Ascending aorta (tissue), 2 donors: Measurements from ENCODE around the gene CDC14B. TPM values are rescaled to one million over a fixed set of nuclear protein-coding genes. Genes with fewer than 3 reads are reported as not detected.

Source experiments
- DNase-seq, 2 donors: peaks; one replicate each; pipeline ENCODE4 v3.0.0-alpha.2; 2019; ENCODE audit warnings: low spot score in 2 of 2
- H3K27ac ChIP-seq, 2 donors: fragments of 200-600 bp; sonication (generic); one replicate each; pipeline ENCODE4 v1.5.1; 2016 to 2017; ENCODE audit warnings: mild to moderate bottlenecking in 1 of 2
- H3K27me3 ChIP-seq: fragments of 200-600 bp; sonication (generic); one replicate; pipeline ENCODE4 v1.5.1; 2017
- H3K36me3 ChIP-seq, 2 donors: fragments of 200-600 bp; sonication (generic); one replicate each; pipeline ENCODE4 v1.5.1; 2016
- H3K4me1 ChIP-seq, 2 donors: fragments of 200-600 bp; sonication (generic); one replicate each; pipeline ENCODE4 v1.5.1; 2016 to 2017; ENCODE audit warnings: mild to moderate bottlenecking in 1 of 2
- H3K4me3 ChIP-seq, 2 donors: fragments of 200-600 bp; sonication (generic); one replicate each; pipeline ENCODE4 v1.5.1; 2016 to 2017; ENCODE audit warnings: mild to moderate bottlenecking in 1 of 2
- H3K9me3 ChIP-seq, 2 donors: fragments of 200-600 bp; sonication (generic); one replicate each; pipeline ENCODE4 v1.5.1; 2016
- CTCF ChIP-seq, 3 experiments: fragments of 200-600 bp in 2 of 3; fragments of 450-650 bp in 1 of 3; sonication (generic) in 2 of 3; IDR thresholded peaks; one replicate each; pipeline ENCODE4 v1.5.1; 2016 to 2019; ENCODE audit warnings: antibody characterized with exemption in 3 of 3, mild to moderate bottlenecking in 1 of 3, moderate library complexity in 1 of 3
- intact Hi-C: fragments of 100-400 bp; cut with DNase I; formaldehyde crosslinking; loops from one replicate; pipeline ENCODE4 v1.15.1; 2023
- total RNA-seq: library from RNA; depleted of rRNA; stranded (reverse); fragments of >200 nt; gene quantifications from one replicate; pipeline ENCODE4 v1.1.0, GENCODE V29; 2016

The CDC14B gene
- total RNA-seq, 1 donor from 2014 or later = 47.8 TPM

DNA sequence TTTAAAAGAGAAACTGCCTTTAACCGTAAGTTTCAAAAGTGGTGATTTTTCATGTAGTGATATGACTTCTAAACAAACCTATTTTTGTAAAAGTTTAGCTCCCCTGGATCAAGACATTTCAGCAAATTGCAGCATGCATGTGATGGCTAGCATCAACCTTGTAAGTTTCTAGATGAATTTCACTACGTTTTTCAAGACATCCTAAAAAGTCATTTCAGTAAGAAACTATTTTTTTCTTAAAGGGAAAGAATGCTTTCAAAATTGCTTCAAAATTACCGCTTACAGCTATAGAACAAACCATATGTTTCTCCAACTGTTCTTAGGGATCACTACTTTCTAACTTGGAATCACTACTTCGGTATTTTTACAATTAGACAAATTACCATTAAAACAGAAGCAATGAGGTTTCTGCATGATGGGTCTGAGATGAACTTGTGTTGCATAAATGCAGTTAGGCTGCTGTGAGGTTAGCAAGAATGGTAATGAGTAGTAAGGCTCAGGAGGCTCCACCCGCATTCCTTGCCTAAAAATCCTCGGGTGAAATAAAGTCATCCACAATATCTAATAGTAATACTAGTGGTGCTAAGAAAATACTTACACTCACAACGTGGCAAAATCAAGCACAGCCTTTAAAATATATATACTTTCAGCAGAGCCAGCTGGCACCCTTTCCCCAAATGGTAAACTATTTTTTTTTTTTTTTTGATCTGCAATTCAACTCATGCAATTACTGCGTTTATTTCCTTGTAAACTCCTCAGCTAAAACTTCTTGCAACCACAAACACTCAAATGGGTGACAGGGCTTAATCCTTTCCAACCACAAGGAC lies 53.8 kb downstream of the CDC14B start:
- Histone ChIP-seq H3K27me3 (no peaks in the 10 kb centered on the region), H3K4me1 (peaks cover 0 to 11% of the 10 kb centered on the region in 2 donors), H3K27ac (peak overlapping the region; percentile 86 to 96), H3K9me3 (no peaks in the 10 kb centered on the region), H3K4me3 (peak overlapping the region; percentile 70 to 88), H3K36me3 (peaks cover 6 to 8% of the 10 kb centered on the region in 2 donors)
- TF ChIP-seq CTCF (IDR thresholded peaks at IDR 0.05) = no peak
- DNase-seq = peak in 1 of 2 donors; percentile 69
- intact Hi-C loops = loop anchor here (2.0 kb wide), 4 partner anchors 41 to 147 kb away; partner anchors contain the start of genes CDC14B, PRXL2C and ZNF367

- Histone ChIP-seq H3K36me3 (peaks cover 6 to 8% of the 10 kb centered on the region in 2 donors), H3K4me1 (peaks cover 5 to 21% of the 10 kb centered on the region in 2 donors), H3K9me3 (no peaks in the 10 kb centered on the region), H3K27me3 (no peaks in the 10 kb centered on the region), H3K4me3 (peak overlapping the region in 1 of 2 donors; percentile 88), H3K27ac (peak overlapping the region; percentile 59 to 96)
- no peak for DNase-seq
- intact Hi-C loops = no loop called here
- no peak for TF ChIP-seq CTCF (IDR thresholded peaks at IDR 0.05)
These were observed 55.4 kb downstream of the CDC14B start for GRCh38 chr9:96564217-96564616.

DNA sequence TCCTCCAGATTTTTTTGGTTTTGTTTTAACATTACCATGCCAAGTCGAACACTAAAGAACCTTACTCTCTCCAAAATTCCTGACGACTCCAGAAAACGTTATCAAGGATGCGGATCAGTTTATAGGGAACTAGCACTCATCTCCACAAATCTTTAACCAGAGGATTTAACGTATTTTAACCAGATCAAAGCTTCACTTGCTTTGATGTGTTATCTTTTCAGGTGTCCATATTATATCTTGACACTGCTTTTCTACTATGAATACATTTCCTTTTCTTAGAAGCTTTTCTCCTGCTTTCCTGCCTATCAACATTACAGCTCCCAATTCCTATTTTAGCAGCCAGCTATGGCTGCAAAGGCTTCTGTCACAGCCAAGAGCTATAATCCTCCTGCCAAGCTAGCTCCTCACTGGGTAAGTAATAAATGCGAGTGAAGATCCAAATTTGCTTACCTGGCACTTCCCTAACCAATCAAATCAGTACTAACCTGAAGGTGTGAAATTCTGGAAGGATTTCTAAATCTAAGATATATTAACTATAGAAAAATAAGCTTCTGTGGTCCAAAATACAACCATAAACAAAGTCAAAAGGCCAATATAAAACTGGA lies 60.2 kb downstream of the CDC14B start:
- peaks cover 6 to 8% of the 10 kb centered on the region in 2 donors for H3K36me3 ChIP-seq
- peaks cover 5 to 41% of the 10 kb centered on the region in 2 donors for H3K4me1 ChIP-seq
- H3K27me3 ChIP-seq = no peaks in the 10 kb centered on the region
- no peak for TF ChIP-seq CTCF (IDR thresholded peaks at IDR 0.05)
- H3K9me3 ChIP-seq = no peaks in the 10 kb centered on the region
- peak overlapping the region in 1 of 2 donors; percentile 38 for H3K4me3 ChIP-seq
- no peak for DNase-seq
- intact Hi-C loops = loop anchor here (5.0 to 10.0 kb wide), 2 partner anchors 93 to 1055 kb away; no protein-coding TSS in a partner anchor
- peak overlapping the region; percentile 78 to 96 for H3K27ac ChIP-seq

GRCh38 chr9:96557921-96558320 lies 61.7 kb downstream of the CDC14B start:
- DNase-seq = no peak
- Histone ChIP-seq H3K36me3 (peaks cover 6 to 8% of the 10 kb centered on the region in 2 donors), H3K4me1 (peaks cover 10 to 51% of the 10 kb centered on the region in 2 donors), H3K9me3 (no peaks in the 10 kb centered on the region), H3K4me3 (no peak overlapping the region), H3K27me3 (no peaks in the 10 kb centered on the region), H3K27ac (peak overlapping the region; percentile 92 to 96)
- no peak for TF ChIP-seq CTCF (IDR thresholded peaks at IDR 0.05)
- intact Hi-C loops = loop anchor here (2.0 to 10.0 kb wide), 3 partner anchors 71 to 1053 kb away; no protein-coding TSS in a partner anchor

- no peak for TF ChIP-seq CTCF (IDR thresholded peaks at IDR 0.05)
- intact Hi-C loops = loop anchor here (2.0 to 10.0 kb wide), 3 partner anchors 70 to 1052 kb away; no protein-coding TSS in a partner anchor
- H3K27ac ChIP-seq = peak overlapping the region; percentile 92 to 96
- H3K27me3 ChIP-seq = no peaks in the 10 kb centered on the region
- peak overlapping the region; percentile 25 to 35 for H3K4me3 ChIP-seq
- peaks cover 3 to 5% of the 10 kb centered on the region in 2 donors for H3K36me3 ChIP-seq
- H3K9me3 ChIP-seq = no peaks in the 10 kb centered on the region
- DNase-seq = no peak
- peaks cover 10 to 57% of the 10 kb centered on the region in 2 donors for H3K4me1 ChIP-seq
These were observed 62.8 kb downstream of the CDC14B start for GRCh38 chr9:96556701-96557461.
